Retinal pigment epithelial cell (primary cell): ENCODE measurements around the gene SLC16A9.
A peak's percentile ranks its signal among the peaks of the same experiment; 100 is the strongest.

Source experiments
- DNase-seq: peaks from one replicate; pipeline ENCODE4 v3.0.0-alpha.2; 2010; ENCODE audit warnings: low read depth
- H3K4me3 ChIP-seq: 2 replicates; pipeline ENCODE4 v1.5.1; 2011; ENCODE audit warnings: mild to moderate bottlenecking, low read length, control low read depth, moderate library complexity
- CTCF ChIP-seq: conservative IDR thresholded peaks from 2 replicates; pipeline ENCODE4 v1.5.1; 2011; ENCODE audit warnings: low read depth, low read length, control low read depth, inconsistent platforms

Gene SLC16A9

GRCh38 chr10:59709395-59710125 lies at the start of gene SLC16A9:
TSS of gene SLC16A9 (minus strand) at chr10:59709850. CDS start at chr10:59684291, 25,559 bp downstream.
- H3K4me3 ChIP-seq, result peak within 1 kb of the TSS; percentile 58
- TF ChIP-seq CTCF, result peak; percentile 38
- no peak for DNase-seq

- no peak for DNase-seq
- no peak for TF ChIP-seq CTCF
- H3K4me3 ChIP-seq, result no peak overlapping the region
These were observed 48.3 kb upstream of the SLC16A9 start for GRCh38 chr10:59757966-59758365.

- TF ChIP-seq CTCF, result no peak
- DNase-seq, result no peak
- no peak overlapping the region for H3K4me3 ChIP-seq
These were observed 45.3 kb upstream of the SLC16A9 start for GRCh38 chr10:59754951-59755350.

- no peak for TF ChIP-seq CTCF
- H3K4me3 ChIP-seq, result no peak within 1 kb of the TSS
- DNase-seq, result no peak
These were observed 43.6 kb upstream of the SLC16A9 start, which contains the start of gene MRLN for GRCh38 chr10:59753267-59753666. TSS of gene MRLN (minus strand) at chr10:59753455.

- H3K4me3 ChIP-seq, result no peak overlapping the region
- DNase-seq, result no peak
- no peak for TF ChIP-seq CTCF
These were observed 42.8 kb upstream of the SLC16A9 start for GRCh38 chr10:59752278-59752940.

- H3K4me3 ChIP-seq, result no peak overlapping the region
- no peak for TF ChIP-seq CTCF
- DNase-seq, result no peak
These were observed 40.7 kb upstream of the SLC16A9 start for GRCh38 chr10:59750155-59750945.
